Kasumi-1 (cell line): ENCODE data around the gene CRK.
"Not testable (repeated sequence)": the region's sequence is repeated elsewhere in the genome, so short reads cannot be mapped to it uniquely, and the experiment has no call there.

ENCODE experiments used
- DNase-seq, 2 experiments: peaks; one replicate each; lab custom pipeline; 2025; lab: John Stamatoyannopoulos, UW

Gene CRK

DNA sequence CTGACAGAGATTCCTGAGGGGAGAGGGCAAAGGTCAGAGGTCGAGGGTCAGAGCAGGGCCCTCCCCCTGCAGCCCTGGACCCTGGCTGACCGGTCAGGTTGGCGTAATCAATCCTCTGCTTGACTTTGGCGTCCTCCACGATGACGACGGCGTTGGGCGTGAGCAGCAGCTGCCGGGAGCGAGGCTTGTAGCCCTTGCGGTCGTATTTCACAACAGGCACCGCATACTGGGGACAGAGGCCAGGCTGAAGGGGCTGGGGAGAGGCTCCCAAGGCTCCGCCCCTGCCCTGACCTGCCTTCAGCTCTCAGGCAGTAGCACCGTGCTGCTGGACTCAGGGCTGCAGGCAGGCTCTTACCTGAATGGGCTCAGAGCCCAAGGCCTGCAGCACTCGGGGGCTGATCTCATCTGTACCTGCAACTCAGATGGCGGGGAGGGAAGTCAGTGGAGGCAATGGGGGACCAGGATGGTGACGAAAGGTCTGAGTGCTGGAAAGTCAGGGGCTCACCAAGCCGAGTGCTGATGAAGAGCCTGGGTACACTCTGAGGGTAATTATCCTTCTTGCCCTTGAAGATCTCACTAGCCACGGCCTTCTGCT, 12.0 kb upstream of the CRK start:
- no peak for DNase-seq

DNA sequence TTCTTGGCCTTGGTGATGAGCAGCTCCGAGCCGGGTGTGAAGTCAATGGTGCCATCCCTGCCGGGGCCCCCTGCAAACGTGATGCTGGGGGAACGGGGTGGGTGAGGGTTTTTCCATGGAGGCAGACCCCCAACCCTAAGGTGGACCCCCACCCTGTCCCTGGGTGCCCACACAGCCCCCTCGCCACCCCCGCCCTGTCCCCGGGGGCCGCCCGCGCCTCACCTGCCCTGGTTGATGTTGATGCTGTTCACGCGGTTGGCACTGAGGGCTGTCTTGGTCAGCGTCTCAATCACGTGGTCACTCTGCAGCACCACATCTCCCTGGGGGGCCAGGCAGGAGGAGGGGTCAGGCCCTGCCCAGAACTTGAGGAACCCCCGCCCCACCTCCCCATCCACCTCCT, 11.2 kb upstream of the CRK start:
- no peak for DNase-seq

DNA sequence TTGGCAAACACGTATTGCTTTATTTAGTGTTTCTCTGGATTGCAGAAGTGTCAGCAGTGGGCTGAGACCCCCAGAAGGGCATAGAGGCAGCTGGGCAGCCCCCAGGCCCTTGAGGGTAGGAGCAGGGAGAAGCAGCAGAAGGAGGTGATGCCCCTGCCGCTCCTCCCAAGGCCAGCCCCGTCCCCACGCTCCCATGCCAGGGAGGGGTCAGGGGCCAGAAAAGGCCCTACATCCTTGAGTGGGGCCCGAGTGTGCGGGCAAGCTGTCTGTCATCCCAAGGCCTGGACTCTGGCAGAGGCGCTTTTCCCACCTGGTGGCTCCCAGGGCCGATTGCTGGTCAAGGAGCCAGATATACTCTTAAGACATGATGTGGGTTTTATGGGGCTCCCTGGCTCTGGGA, 8.2 kb upstream of the CRK start:
- DNase-seq: no peak

DNA sequence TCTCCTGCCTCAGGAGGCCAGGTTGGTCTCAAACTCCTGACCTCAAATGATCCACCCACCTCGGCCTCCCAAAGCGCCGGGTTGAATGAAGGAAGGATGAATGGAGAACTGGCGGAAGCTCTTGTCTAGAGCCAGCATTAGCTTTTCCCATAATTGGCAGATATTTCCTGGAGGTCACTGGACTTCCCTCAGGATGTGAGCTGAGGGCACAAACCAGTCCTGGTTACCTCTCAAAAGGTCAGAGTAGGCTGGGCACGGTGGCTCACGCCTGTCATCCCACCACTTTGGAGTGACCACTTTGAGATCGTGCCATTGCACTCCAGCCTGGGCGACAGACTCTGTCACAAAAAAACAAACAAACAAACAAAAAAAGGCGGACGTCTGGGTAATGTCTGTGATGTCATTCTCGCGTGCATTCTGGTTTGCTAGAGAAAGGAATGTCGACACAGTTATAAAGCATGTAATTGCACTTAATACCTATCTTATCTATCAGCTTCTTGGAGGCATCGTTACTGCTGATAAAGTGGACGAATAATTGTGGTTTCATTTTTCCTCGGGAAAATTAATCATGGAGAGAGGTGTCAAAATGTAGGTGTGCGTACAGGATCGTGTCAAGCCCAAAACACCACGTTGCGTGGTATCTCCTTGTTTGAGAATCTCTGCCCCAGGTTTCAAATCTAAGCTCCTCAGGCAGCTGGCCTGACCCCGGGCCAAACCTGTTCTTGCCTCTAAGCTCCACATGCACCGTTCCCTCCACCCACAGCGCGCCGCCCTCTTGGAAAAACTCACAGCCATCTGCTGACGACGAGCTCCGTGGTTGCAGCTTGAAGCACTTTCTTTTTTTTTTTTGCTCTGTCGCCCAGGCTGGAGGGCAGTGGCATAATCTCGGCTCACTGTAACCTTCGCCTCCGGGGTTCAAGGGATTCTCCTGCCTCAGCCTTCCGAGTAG, 6.4 kb upstream of the CRK start:
- DNase-seq: no peak

DNA sequence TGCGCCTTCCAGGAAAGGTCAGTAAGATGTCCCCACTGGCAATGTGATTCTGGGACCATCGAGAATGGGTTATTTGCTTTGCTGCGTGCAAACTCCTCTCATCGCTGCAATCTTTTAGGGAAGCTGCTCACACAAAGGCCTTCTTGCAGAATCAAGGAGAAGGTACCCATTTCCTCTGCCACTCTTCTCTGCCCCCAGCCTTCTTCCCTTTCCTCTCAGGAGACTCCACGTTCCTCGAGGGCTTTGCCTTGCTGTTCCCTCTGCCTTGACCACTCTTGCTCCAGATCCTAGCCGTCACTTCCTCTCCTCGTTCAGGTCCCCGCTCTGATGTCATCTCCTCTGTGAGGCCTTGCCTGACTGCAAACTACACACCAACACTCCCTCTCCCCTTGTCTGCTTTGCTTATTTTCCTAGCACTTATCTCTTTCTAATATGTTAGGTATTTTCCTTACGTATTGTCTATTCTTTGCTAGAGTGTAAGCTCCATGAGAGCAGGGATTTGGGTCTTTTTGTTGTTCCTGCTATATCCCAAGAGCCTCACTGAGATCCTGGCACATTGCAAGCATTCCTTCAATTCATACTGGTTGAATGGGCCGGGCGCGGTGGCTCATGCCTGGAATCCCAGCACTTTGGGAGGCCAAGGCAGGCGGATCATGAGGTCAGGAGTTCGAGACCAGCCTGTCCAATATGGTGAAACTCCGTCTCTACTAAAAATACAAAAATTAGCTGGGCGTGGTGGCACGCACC, 5.3 kb upstream of the CRK start:
- DNase-seq: peak in 1 of 2 experiments; percentile 18

DNA sequence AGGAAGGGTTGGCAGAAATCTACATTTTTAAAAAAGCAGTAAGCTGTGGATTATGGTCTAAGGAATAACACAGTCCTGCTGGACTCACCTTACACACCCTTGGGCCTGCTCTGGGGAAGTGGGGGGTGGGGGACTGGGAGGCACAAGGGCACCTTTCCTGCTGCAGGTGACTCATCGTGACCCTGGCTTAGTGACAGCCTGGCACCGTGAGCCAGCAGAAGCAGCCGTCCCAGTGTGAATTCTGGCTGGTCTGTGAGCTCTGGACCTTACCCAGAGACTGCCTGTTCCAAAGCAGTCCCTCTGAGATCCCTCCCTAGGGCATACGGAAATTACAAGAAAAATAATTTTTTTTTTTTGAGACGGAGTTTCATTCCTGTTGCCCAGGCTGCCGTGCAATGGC, 4.2 kb upstream of the CRK start:
- no peak for DNase-seq

DNA sequence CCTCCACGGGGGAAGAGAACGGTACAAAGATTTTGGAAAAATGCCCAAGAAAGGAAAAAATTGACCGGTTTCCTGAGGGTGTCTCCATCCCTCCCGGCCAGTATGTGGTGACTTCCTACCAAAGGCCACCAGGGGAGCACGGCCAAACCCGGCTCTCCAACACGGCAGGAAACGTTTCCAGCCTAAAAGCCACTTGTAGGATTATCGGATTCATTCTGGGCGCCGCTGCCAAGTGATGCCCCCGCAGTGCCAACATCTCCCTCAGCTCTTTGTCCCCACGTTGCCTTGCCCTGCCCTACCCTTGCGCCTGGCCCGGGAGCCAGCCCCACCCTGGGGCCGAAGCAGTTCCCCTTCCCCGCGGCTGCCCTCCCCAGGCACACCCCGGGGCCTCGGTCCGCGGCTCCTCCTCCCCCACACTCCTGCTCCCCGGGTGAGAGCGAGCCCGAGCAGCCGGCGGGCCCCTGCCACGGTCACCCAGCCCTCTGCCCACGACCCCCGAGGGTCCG, 688 bp downstream of the CRK start:
- DNase-seq: peak in 1 of 2 experiments; percentile 34

DNA sequence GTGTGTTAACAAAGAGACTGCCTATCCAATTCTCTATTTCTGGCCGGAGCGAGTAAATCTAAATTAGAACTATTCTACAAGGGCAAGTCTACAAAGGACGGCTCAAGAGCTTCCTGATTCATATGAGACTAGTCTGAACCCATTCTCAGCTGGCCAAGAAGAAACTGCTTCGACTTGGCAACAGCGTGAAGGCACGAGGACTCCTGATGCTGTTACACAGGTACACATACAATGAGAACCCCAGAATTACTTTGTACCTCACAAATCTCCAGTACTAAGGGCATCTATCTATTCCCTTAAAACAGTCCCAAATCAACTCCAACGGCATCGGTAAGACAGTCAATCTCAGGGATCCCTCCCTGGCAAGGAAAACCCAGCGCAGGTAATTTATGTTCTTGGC, 1.5 kb downstream of the CRK start:
- DNase-seq: no peak

DNA sequence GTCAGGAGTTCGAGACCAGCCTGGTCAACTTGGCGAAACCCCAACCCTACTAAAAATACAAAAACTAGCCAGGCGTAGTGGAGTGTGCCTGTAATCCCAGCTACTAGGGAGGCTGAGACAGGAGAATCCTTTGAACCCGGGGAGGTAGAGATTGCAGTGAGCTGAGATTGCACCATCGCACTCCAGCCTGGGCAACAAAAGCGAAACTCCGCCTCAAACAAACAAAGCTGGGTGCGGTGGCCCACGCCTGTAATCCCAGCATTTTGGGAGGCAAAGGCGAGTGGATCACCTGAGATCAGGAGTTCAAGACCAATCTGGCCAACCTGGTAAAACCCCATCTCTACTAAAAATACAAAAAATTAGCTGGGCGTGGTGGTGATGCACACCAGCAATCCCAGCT, 2.3 kb downstream of the CRK start:
- DNase-seq: not testable (repeated sequence)

DNA sequence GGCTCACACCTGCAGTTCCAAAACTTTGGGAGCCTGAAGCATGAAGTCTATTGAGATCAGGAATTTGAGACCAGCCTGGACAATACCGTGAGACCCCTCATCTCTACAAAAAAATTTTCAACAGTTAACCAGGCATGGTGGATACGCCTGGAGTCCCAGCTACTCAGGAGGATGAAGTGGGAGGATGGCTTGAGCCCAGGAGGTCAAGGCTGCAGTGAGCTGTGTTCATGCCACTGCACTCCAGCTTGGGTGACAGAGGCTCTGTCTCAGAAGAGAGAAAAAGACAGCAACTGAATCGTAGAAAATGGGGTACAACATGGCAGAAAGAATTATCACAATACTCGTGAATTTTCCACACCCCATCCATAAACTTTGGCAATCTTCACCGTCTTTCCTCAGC, 3.2 kb downstream of the CRK start:
- no peak for DNase-seq

DNA sequence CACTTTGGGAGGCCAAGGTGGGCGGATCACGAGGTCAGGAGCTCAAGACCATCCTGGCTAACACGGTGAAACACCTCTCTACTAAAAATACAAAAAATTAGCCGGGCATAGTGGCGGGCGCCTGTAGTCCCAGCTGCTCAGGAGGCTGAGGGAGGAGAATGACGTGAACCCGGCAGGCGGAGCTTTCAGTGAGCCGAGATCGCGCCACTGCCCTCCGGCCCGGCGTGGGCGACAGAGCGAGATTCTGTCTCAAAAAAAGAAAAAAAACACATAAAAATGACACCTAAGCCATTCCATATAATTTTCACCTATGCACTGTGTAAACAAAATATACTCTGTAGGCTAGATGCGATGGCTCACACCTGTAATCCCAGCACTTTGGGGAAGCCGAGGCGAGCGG, 5.8 kb downstream of the CRK start:
- DNase-seq: not testable (repeated sequence)

DNA sequence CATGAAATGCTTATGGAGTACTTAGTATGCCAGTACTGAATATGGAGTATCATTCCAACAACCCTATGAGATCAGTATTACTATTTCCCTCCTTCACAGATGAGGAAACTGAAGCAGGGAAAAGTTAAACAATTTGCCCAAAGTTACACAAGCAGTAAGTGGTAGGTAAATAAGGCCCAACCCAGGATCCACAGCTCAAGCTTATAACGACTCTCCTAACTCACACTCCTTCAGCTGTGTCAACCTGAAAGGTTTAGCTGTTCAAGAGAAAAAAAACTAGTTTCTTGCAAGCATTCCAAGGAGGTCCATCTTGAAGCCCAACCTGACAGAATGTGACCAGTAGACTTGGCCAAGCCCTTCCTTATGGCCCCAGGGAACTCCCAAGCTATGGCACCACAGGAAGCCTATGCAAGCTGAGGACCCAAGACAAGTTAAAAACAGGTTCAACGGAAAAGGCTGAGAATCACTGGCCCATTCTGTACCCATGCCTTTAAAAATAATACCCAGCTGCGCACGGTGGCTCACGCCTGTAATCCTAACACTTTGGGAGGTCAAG, 6.5 kb downstream of the CRK start:
- peak in 1 of 2 experiments; percentile 11 for DNase-seq

DNA sequence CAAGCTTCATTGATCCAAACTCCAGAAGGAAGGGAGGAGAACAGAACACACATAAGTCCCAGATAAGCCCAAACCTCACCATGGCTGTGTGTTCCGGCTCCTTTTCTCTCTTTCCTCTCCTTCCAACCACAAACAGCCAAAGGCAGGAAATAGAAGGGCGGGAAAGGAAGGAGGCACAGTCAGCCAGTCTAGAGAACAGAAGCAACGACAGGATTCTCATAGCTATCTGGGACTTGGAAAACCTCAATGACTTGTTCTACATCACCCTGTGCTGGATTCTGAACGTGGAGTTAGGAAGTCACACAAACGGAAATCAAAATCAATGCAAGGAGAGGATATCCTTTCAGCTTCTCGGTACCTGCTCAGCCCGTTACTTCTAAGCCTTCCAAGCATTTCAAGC, 9.0 kb downstream of the CRK start:
- peak; percentile 32 to 41 for DNase-seq

DNA sequence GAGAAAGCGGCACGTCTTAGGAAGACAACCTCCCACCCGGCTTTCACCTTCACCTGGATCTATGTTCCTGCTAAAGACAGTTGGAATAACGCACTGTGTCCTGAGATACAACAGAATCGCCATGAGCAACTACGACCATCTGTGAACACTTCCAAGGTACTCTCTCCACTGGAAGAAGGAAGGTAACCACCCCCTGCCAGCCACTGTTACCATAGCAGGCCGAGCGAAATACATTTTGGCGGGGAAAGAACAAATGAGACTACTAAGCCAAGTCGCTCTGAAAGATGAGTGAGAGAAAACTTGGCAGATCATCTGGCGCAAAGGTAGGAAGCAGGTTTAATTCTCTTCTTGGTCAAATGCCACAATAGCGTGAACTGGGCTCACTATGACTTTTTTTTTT, 9.8 kb downstream of the CRK start:
- DNase-seq: no peak

DNA sequence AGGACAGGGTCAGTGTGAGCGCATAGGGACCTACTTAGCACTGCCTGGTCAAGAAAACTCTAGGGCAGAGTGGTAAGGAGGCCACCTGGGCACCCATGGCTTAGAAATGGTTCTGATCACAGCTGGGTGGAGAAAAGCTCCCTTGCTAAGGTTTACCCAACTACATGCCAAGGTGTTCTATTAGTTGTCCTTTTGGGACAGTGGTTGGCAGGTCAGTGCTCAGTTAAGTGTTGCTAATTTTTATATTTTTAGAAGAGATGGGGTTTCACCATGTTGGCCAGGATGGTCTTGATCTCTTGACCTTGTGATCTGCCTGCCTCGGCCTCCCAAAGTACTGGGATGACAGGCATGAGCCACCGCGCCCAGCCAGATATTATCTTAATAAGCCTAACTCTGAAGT, 10.3 kb downstream of the CRK start:
- not testable (repeated sequence) for DNase-seq

DNA sequence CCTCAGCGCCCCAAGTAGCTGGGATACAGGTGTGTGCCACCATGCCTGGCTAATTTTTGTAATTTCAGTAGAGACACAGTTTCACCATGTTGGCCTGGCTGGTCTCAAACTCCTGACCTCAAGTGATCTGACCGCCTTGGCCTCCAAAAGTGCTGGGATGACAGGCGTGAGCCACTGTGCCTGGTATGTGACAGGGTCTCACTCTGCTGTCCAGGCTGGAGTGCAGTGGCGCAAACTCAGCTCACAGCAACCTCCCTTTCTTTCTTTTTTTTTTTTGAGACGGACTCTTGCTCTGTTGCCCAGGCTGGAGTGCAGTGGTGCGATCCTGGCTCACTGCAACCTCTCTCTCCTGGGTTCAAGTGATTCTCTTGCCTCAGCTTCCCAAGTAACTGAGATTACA, 13.3 kb downstream of the CRK start:
- not testable (repeated sequence) for DNase-seq

DNA sequence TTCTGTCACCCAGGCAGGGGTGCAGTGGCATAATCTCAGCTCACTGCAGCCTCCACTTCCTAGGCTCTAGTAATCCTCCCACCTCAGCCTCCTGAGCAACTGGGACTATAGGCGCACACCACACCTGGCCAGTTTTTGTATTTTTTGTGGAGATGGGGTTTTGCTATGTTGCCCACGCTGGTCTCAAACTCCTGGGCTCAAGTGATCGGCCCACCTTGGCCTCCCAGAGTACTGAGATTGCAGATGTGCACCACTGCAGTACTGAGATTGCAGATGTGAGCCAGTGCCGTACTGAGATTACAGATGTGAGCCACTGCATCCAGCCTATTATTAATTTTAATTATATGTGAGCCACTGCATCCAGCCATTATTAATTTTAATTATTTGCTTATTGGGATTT, 13.8 kb downstream of the CRK start:
- no peak for DNase-seq

DNA sequence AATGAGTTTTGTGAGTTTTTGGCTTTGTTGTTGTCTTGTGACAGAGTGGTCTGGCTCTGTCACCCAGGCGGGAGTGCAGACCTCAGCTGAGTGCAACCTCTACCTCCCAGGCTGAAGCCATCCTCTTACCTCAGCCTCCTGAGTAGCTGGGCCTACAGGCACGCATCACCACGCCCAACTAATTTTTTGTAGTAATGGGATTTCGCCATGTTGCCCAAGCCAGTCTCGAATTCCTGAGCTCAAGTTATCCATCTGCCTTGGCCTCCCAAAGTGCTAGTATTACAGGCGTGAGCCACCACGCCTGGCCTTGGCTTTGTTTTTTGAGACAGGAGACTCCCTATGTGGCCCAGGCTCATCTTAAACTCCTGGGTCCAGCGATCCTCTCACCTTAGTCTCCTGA, 15.1 kb downstream of the CRK start:
- no peak for DNase-seq

DNA sequence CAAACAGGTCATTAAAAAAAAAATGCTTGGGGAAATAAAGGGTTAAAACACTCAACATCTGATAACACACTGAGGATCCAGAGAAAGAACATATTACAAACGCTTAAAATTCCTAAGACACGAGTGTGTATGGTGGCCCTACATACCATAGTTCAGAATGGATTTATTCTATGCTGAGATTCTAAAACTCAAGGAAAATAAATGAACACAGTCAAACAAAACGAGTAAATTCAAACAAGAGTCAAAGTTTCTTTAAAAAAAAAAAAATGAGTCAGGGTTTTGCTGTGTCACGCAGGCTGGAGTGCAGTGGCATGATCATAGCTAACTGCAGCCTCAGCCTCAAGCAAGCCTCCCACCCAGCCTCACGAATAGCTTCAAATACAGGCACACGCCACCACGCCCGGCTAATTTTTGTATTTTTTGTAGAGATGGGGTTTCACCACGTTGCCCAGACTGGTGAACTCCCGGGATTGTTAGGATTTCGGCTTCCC, 17.4 kb downstream of the CRK start:
- DNase-seq: no peak

DNA sequence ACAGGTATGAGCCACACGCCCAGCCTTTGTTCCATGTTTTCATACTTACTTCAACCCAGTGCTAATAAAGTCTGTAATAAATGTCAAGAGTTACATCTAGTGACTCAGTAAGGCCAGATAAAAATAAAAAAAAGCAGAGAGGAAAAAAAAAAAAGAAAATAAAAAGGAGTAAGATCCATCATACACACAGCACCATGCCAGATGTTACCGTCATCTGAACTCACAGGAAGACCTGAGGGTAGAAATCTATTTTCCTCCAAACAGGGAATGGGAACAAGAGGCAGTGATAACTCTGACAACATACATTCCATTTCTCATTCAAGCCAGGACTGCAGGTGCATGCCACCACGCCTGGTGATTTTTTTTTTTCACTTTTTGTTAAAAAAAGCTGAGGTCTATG, 20.7 kb downstream of the CRK start:
- no peak for DNase-seq

DNA sequence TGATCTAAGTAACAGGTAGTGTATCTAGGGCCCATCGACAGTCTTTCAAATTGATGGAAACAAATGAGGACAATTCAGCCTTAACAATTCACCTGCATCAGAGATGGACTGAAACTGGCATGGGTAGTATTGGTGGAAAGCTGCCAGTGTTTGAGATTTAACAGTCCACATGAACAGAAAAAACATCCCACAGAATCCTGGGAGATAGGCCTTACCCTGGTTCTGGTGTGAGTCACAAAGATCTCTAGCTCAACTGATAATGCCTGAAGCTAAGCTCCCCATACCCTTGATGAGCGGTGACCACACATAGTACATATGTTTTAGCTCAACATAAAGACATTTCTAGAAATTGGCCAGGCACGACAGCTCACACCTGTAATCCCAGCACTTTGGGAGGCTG, 21.9 kb downstream of the CRK start:
- no peak for DNase-seq

DNA sequence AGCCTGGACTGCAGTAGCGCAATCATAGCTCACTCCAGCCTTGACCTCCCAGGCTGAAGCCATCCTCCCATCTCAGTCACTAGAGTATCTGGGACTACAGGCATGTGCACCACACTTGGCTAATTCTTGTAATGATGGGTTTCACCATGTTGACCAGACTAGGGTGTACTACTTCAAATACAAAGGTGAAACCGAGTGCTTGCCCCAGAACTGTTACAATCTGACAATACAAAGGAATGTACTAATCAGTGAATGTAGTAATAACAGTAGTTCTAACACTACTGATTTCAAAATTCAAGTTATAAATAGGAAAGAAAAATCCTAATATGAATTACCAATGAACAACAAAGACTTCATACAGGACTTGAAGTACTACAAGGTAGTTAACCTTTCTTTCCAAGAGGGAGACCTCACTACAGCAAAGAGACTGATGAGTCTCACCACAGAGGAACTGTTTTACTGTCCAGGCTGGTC, 24.4 kb downstream of the CRK start:
- no peak for DNase-seq
